A549 (cell line): ENCODE data around the gene POC1A. TPM values are rescaled to one million over a fixed set of nuclear protein-coding genes. Genes with fewer than 3 reads are reported as not detected.
A peak's percentile ranks its signal among the peaks of the same experiment; 100 is the strongest.

Experiments used
- ATAC-seq, 2 experiments: fragments of 200-7000 bp in 1 of 2; fragments of >200 bp in 1 of 2; cut with Nextera tagmentation in 1 of 2; cut with Tn5 transposase in 1 of 2; 3 replicates each; pipeline versions ENCODE4 v1.8.0 to v1.9.1; 2018 to 2020; ENCODE audit warnings: mild to moderate bottlenecking in 1 of 2, moderate library complexity in 1 of 2
- CTCF ChIA-PET: fragments of 300-600 bp; sonication (Branson Sonifier 250); formaldehyde crosslinking; extraction: SDS; loops from one replicate; lab custom pipeline; 2021; ENCODE audit warnings: antibody characterized with exemption, inconsistent platforms; lab: Yijun Ruan, JAX
- POLR2A ChIA-PET: fragments of 350-600 bp; formaldehyde crosslinking; extraction: SDS; loops from one replicate; lab custom pipeline; 2021; ENCODE audit warnings: antibody characterized with exemption, inconsistent platforms; lab: Yijun Ruan, JAX
- DNase-seq, 2 experiments: peaks; one replicate each; pipeline versions ENCODE4 v3.0.0 to v3.0.0-alpha.2; 2011 to 2016; ENCODE audit warnings: low read depth in 1 of 2, low spot score in 1 of 2
- FAIRE-seq: peaks from 2 replicates; lab custom pipeline; 2011; peaks lifted over from hg19 to GRCh38; lab: Jason Lieb, UNC
- H3K27ac ChIP-seq, 2 experiments: fragments of >200 bp; sonication (Bioruptor Twin); formaldehyde crosslinking; 3 replicates each; pipeline ENCODE4 v1.5.1; 2016 to 2017
- H3K4me1 ChIP-seq: fragments of >200 bp; sonication (Bioruptor Twin); formaldehyde crosslinking; 3 replicates; pipeline ENCODE4 v1.6.1; 2016
- H3K4me2 ChIP-seq: fragments of >200 bp; sonication (Bioruptor Twin); formaldehyde crosslinking; 3 replicates; pipeline ENCODE4 v1.6.1; 2016
- H3K4me3 ChIP-seq: fragments of >200 bp; sonication (Bioruptor Twin); formaldehyde crosslinking; 3 replicates; pipeline ENCODE4 v1.5.1; 2016
- H3K9me3 ChIP-seq: fragments of >200 bp; sonication (Bioruptor Twin); formaldehyde crosslinking; 3 replicates; pipeline ENCODE4 v1.6.1; 2016
- CHD4 ChIP-seq: fragments of 200-600 bp; sonication (generic); IDR thresholded peaks from 2 replicates; pipeline ENCODE4 v1.6.1; 2016; ENCODE audit warnings: antibody characterized with exemption, mild to moderate bottlenecking, borderline replicate concordance
- EHF ChIP-seq: fragments of 250-450 bp; sonication (Bioruptor Pico); IDR thresholded peaks from 2 replicates; pipeline ENCODE4 v1.5.0; 2020; ENCODE audit warnings: mild to moderate bottlenecking
- EP300 ChIP-seq, 2 experiments: fragments of >200 bp; sonication (Bioruptor Twin); formaldehyde crosslinking; IDR thresholded peaks; 2 replicates in 1 of 2; 3 replicates in 1 of 2; pipeline ENCODE4 v1.6.1; 2016 to 2017
- FOSL2 ChIP-seq, 2 experiments: fragments of 450-650 bp in 1 of 2; fragments of >200 bp in 1 of 2; sonication (Bioruptor Twin) in 1 of 2; formaldehyde crosslinking; IDR thresholded peaks; 2 replicates each; pipeline versions ENCODE4 v1.5.0 to v1.6.1; 2016 to 2020; ENCODE audit warnings: mild to moderate bottlenecking in 1 of 2, moderate library complexity in 1 of 2
- GATA3 ChIP-seq: IDR thresholded peaks from 2 replicates; pipeline ENCODE4 v1.6.1; 2012; ENCODE audit warnings: borderline replicate concordance
- HOXA7 ChIP-seq: fragments of 250-450 bp; sonication (Bioruptor Pico); IDR thresholded peaks from 2 replicates; pipeline ENCODE4 v1.5.0; 2020; ENCODE audit warnings: mild to moderate bottlenecking, moderate library complexity
- HOXB5 ChIP-seq: fragments of 250-450 bp; sonication (Bioruptor Pico); IDR thresholded peaks from 2 replicates; pipeline ENCODE4 v1.5.0; 2020; ENCODE audit warnings: mild to moderate bottlenecking, moderate library complexity
- JUN ChIP-seq, 2 experiments: fragments of >200 bp; sonication (Bioruptor Twin); formaldehyde crosslinking; IDR thresholded peaks; 2 replicates in 1 of 2; 3 replicates in 1 of 2; pipeline ENCODE4 v1.6.1; 2016 to 2017
- JUNB ChIP-seq: fragments of >200 bp; sonication (Bioruptor Twin); formaldehyde crosslinking; IDR thresholded peaks from 2 replicates; pipeline ENCODE4 v1.6.1; 2016
- KDM1A ChIP-seq: fragments of 200-600 bp; sonication (generic); IDR thresholded peaks from 2 replicates; pipeline ENCODE4 v1.6.1; 2016; ENCODE audit warnings: low read depth, mild to moderate bottlenecking
- KDM5A ChIP-seq: fragments of 200-600 bp; sonication (generic); IDR thresholded peaks from 2 replicates; pipeline ENCODE4 v1.6.1; 2016; ENCODE audit warnings: antibody characterized with exemption, mild to moderate bottlenecking
- MYC ChIP-seq: IDR thresholded peaks from 2 replicates; pipeline ENCODE4 v1.6.1; 2012; ENCODE audit warnings: mild to moderate bottlenecking, inconsistent platforms, low read length, improper control_type of control experiment, borderline replicate concordance
- NPAS2 ChIP-seq: fragments of 250-450 bp; sonication (Bioruptor Pico); IDR thresholded peaks from 2 replicates; pipeline ENCODE4 v1.8.0; 2022; ENCODE audit warnings: mild to moderate bottlenecking, moderate library complexity, borderline replicate concordance
- NR3C1 ChIP-seq: fragments of >200 bp; sonication (Bioruptor Twin); formaldehyde crosslinking; IDR thresholded peaks from 3 replicates; pipeline ENCODE4 v1.6.1; 2017
- POLR2AphosphoS2 ChIP-seq: conservative IDR thresholded peaks from 2 replicates; pipeline ENCODE4 v1.6.1; 2012; ENCODE audit warnings: low read length, improper control_type of control experiment, inconsistent platforms
- RAD21 ChIP-seq, 2 experiments: fragments of >200 bp in 1 of 2; sonication (Bioruptor Twin) in 1 of 2; formaldehyde crosslinking in 1 of 2; IDR thresholded peaks in 1 of 2; conservative IDR thresholded peaks in 1 of 2; 2 replicates in 1 of 2; 3 replicates in 1 of 2; pipeline ENCODE4 v1.6.1; 2012 to 2018; ENCODE audit warnings: inconsistent platforms in 1 of 2
- RARB ChIP-seq: fragments of 250-450 bp; sonication (Bioruptor Pico); IDR thresholded peaks from 2 replicates; pipeline ENCODE4 v1.8.0; 2021; ENCODE audit warnings: mild to moderate bottlenecking, moderate library complexity
- SMC3 ChIP-seq: fragments of >200 bp; sonication (Bioruptor Twin); formaldehyde crosslinking; IDR thresholded peaks from 3 replicates; pipeline ENCODE4 v1.6.1; 2018; ENCODE audit warnings: inconsistent platforms
- SREBF2 ChIP-seq: fragments of 450-650 bp; IDR thresholded peaks from 2 replicates; pipeline ENCODE4 v1.6.1; 2014; ENCODE audit warnings: mild to moderate bottlenecking, moderate library complexity
- ZNF302 ChIP-seq: fragments of 250-450 bp; sonication (Bioruptor Pico); IDR thresholded peaks from 2 replicates; pipeline ENCODE4 v1.9.0; 2021; ENCODE audit warnings: inconsistent platforms, mild to moderate bottlenecking, moderate library complexity
- WGBS: methylation state at CpG from one replicate; pipeline ENCODE4 v1.1.6; 2017; ENCODE audit errors: missing lambda C conversion rate; 5-methylcytosine and 5-hydroxymethylcytosine counted together
- polyA plus RNA-seq, 4 experiments: library from polyadenylated mRNA; depleted of rRNA in 3 of 4; stranded (reverse); fragments of >200 nt; fragmentation: RNase III in 1 of 4; extraction: RNeasy Plus Mini Kit Qiagen cat#74134 plus additional on column Dnase treatment in 1 of 4; gene quantifications; 2 replicates in 3 of 4; 3 replicates in 1 of 4; pipeline ENCODE4 v1.2.3, GENCODE V29; 2011 to 2017
- TF ChIP-seq, protein P1 (sequence below): IDR thresholded peaks from 2 replicates; pipeline ENCODE4 v1.6.1; 2012
- TF ChIP-seq, protein P2 (sequence below): fragments of 250-450 bp; sonication (Bioruptor Pico); IDR thresholded peaks from 2 replicates; pipeline ENCODE4 v1.5.0; 2021; ENCODE audit warnings: mild to moderate bottlenecking, moderate library complexity, borderline replicate concordance
- TF ChIP-seq, protein P3 (sequence below): fragments of 200-600 bp; sonication (generic); IDR thresholded peaks from 2 replicates; pipeline ENCODE4 v1.6.1; 2016; ENCODE audit warnings: antibody characterized with exemption, mild to moderate bottlenecking, moderate library complexity

The POC1A gene
- polyA plus RNA-seq, 2 of the 4 experiments (the other 2 are of a cell fraction): 9.4 to 14.1 TPM

DNA sequence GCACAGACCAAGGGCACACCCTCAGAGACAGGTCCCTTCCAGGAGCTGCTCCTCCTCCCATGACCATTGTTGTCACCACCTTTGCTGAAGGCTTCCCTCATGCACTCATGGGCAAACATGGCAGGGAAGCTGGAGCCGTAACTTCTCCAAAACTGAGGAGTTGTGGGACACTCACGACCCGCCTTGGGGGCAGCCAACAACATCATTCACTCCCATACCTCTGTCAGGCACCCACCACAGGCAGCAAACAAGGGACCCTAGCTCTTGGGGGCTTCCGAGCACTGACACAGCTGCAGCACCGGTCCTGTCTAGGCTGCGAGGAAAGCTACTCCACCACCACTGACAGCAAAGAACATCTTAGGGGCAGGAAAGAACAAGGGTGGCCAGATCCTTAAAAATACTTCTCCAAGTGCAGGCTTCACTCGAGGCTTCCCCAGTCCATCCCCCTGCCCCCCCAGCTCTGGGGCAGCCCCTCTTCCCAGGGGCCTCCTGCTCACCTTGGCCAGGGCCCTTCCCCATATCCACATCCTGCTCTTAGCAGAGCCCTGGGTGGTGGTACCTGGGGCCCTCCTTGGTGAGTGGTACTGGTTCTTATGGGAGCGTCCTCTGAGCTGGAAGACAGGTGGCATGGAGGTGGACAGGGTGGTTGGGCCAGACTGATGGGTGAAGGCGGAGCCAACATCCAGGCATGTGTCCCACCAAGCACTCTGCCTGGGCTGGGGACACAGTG, 69.8 kb downstream of the POC1A start:
- H3K4me2 ChIP-seq: no peak overlapping the region
- ATAC-seq (peak in 1 of 2 experiments; percentile 21; a peak in 3 of 6 replicates), FAIRE-seq (no peak), DNase-seq (no peak)
- TF ChIP-seq FOSL2 (IDR thresholded peaks at IDR 0.05) (no peak), FOSL2 (CRISPR knock-in tag; IDR thresholded peaks at IDR 0.05) (no peak), CHD4 (no peak), JUN (IDR thresholded peaks at IDR 0.05) (no peak), SMC3 (no peak), KDM1A (no peak), RAD21 (conservative IDR thresholded peaks at IDR 0.05 in 1 of 2, IDR thresholded peaks at IDR 0.05 in 1 of 2) (no peak), POLR2AphosphoS2 (no peak)
- TF ChIP-seq, protein P1, sequence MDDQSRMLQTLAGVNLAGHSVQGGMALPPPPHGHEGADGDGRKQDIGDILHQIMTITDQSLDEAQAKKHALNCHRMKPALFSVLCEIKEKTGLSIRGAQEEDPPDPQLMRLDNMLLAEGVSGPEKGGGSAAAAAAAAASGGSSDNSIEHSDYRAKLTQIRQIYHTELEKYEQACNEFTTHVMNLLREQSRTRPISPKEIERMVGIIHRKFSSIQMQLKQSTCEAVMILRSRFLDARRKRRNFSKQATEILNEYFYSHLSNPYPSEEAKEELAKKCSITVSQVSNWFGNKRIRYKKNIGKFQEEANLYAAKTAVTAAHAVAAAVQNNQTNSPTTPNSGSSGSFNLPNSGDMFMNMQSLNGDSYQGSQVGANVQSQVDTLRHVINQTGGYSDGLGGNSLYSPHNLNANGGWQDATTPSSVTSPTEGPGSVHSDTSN: no peak
- TF ChIP-seq, protein P2, sequence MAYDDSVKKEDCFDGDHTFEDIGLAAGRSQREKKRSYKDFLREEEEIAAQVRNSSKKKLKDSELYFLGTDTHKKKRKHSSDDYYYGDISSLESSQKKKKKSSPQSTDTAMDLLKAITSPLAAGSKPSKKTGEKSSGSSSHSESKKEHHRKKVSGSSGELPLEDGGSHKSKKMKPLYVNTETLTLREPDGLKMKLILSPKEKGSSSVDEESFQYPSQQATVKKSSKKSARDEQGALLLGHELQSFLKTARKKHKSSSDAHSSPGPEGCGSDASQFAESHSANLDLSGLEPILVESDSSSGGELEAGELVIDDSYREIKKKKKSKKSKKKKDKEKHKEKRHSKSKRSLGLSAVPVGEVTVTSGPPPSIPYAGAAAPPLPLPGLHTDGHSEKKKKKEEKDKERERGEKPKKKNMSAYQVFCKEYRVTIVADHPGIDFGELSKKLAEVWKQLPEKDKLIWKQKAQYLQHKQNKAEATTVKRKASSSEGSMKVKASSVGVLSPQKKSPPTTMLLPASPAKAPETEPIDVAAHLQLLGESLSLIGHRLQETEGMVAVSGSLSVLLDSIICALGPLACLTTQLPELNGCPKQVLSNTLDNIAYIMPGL (CRISPR knock-in tag): no peak
- TF ChIP-seq, protein P3, sequence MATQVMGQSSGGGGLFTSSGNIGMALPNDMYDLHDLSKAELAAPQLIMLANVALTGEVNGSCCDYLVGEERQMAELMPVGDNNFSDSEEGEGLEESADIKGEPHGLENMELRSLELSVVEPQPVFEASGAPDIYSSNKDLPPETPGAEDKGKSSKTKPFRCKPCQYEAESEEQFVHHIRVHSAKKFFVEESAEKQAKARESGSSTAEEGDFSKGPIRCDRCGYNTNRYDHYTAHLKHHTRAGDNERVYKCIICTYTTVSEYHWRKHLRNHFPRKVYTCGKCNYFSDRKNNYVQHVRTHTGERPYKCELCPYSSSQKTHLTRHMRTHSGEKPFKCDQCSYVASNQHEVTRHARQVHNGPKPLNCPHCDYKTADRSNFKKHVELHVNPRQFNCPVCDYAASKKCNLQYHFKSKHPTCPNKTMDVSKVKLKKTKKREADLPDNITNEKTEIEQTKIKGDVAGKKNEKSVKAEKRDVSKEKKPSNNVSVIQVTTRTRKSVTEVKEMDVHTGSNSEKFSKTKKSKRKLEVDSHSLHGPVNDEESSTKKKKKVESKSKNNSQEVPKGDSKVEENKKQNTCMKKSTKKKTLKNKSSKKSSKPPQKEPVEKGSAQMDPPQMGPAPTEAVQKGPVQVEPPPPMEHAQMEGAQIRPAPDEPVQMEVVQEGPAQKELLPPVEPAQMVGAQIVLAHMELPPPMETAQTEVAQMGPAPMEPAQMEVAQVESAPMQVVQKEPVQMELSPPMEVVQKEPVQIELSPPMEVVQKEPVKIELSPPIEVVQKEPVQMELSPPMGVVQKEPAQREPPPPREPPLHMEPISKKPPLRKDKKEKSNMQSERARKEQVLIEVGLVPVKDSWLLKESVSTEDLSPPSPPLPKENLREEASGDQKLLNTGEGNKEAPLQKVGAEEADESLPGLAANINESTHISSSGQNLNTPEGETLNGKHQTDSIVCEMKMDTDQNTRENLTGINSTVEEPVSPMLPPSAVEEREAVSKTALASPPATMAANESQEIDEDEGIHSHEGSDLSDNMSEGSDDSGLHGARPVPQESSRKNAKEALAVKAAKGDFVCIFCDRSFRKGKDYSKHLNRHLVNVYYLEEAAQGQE: no peak
- no peak overlapping the region for H3K27ac ChIP-seq
- 88% methylated on average over 4 of the region's 9 CpGs for WGBS
- no peak overlapping the region for H3K4me3 ChIP-seq
- no peaks in the 10 kb centered on the region for H3K4me1 ChIP-seq
- POLR2A ChIA-PET: no interaction called here
- H3K9me3 ChIP-seq: no peaks in the 10 kb centered on the region
- CTCF ChIA-PET: interaction anchor here (1.6 to 3.0 kb wide), 2 partner anchors 10 to 31 kb away, joined by 3 to 12 read pairs; no protein-coding TSS in a partner anchor

DNA sequence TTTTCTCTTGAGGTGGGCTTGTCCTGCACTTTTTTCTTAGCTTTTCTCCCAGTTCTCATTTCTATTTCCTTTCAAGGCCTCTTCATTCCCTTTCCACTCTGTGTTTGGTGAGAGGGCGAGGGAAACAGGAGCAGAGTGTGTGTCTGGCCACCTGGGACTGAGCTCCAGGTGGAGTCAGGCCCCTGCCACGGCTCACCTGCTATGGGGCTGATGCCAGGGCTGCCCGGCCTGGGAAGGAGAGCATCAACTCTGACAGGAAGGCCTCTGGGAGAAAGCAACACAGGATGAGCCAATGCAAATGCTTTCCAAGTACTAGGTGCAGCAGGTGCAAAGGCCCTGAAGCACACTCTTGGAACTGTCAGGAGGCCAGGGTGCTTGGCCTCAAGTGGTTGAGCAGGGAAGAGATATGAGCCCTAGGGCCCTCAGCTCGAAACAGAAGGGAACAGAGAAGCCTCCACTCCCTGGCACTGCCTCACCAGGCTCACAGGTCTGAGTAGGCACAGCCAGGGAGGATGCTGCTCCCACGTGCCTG, 70.6 kb downstream of the POC1A start:
- no peaks in the 10 kb centered on the region for H3K4me1 ChIP-seq
- TF ChIP-seq GATA3 (no peak), NPAS2 (CRISPR knock-in tag) (no peak), KDM5A (no peak), SREBF2 (no peak), JUNB (no peak), NR3C1 (no peak), EP300 (IDR thresholded peaks at IDR 0.05) (no peak), HOXA7 (CRISPR knock-in tag) (no peak), EHF (no peak), RARB (no peak), HOXB5 (no peak), JUN (IDR thresholded peaks at IDR 0.05) (no peak), FOSL2 (IDR thresholded peaks at IDR 0.05) (no peak), FOSL2 (CRISPR knock-in tag; IDR thresholded peaks at IDR 0.05) (no peak), ZNF302 (CRISPR knock-in tag) (no peak), MYC (no peak)
- TF ChIP-seq, protein P3: no peak
- TF ChIP-seq, all 56 proteins: peak for 0
- Histone ChIP-seq H3K4me2 (no peak overlapping the region), H3K4me3 (no peak overlapping the region), H3K9me3 (no peaks in the 10 kb centered on the region), H3K27ac (no peak overlapping the region)
- ChIA-PET POLR2A (no interaction called here), CTCF (interaction anchor here (1.6 to 3.0 kb wide), 2 partner anchors 9 to 30 kb away, joined by 3 to 12 read pairs; no protein-coding TSS in a partner anchor)
- WGBS: 89% methylated on average over 5 of the region's 5 CpGs
- FAIRE-seq (no peak), DNase-seq (no peak), ATAC-seq (no peak)
